ENCODE results near the gene CDX1. TPM values are rescaled to one million over a fixed set of nuclear protein-coding genes. Genes with fewer than 3 reads are reported as not detected.
A peak's percentile ranks its signal among the peaks of the same experiment; 100 is the strongest.

Gene CDX1
- polyA plus RNA-seq, 3 donors, result not detected

GRCh38 chr5:150159031-150159430 is 7.5 kb upstream of the CDX1 start:
- Histone ChIP-seq H3K27me3 (ENCODE audit: control insufficient read depth in 2 of 2, insufficient read depth in 2 of 2, low read length in 2 of 2) (peaks cover 0 to 18% of the 10 kb centered on the region in 2 donors), H3K79me2 (ENCODE audit: insufficient read depth, low read length) (no peaks in the 10 kb centered on the region), H3K27ac (ENCODE audit: low read depth in 1 of 2, low read length in 2 of 2) (no peak overlapping the region), H2AFZ (ENCODE audit: insufficient read depth, low read depth, low read length, poor library complexity, severe bottlenecking) (no peak overlapping the region), H3K4me2 (replicated peaks; ENCODE audit: extremely low read depth, low read length, poor library complexity, severe bottlenecking) (no peak overlapping the region), H3K4me1 (ENCODE audit: control insufficient read depth in 1 of 2, insufficient read depth in 2 of 2, low read length in 2 of 2) (peaks cover 8 to 11% of the 10 kb centered on the region in 2 donors), H4K20me1 (ENCODE audit: insufficient read depth, low read length) (no peaks in the 10 kb centered on the region), H3K36me3 (replicated peaks in 1 of 2; ENCODE audit: control insufficient read depth in 1 of 2, insufficient read depth in 2 of 2, low read length in 2 of 2) (no peaks in the 10 kb centered on the region), H3K9ac (ENCODE audit: insufficient read depth, low read length, poor library complexity, severe bottlenecking) (no peak overlapping the region), H3K4me3 (replicated peaks in 1 of 3; ENCODE audit: low read depth in 2 of 3, low read length in 3 of 3) (no peak overlapping the region), H3K9me3 (replicated peaks in 1 of 2; ENCODE audit: control insufficient read depth in 1 of 2, insufficient read depth in 1 of 2, low read length in 2 of 2) (no peaks in the 10 kb centered on the region)
- Mint-ChIP-seq H3K36me3 (peaks cover 0 to 3% of the 10 kb centered on the region in 2 donors), H3K27me3 (ENCODE audit: low read depth in 3 of 3) (peaks cover 23 to 30% (median 26%) of the 10 kb centered on the region in 3 donors), H3K4me3 (no peak overlapping the region), H3K9me3 (peaks cover 0 to 2% (median 0%) of the 10 kb centered on the region in 7 donors), H3K27ac (peak overlapping the region in 1 of 7 donors; percentile 72), H3K4me1 (peaks cover 19% of the 10 kb centered on the region)
- no CpG with 5 or more reads among the region's 6 CpGs for WGBS (ENCODE audit: insufficient coverage)
- no peak for DNase-seq
- no peak for TF ChIP-seq CTCF (IDR thresholded peaks at IDR 0.05)
- intact Hi-C loops (cut with micrococcal nuclease), result no loop called here

- H3K27me3 Mint-ChIP-seq (ENCODE audit: low read depth in 3 of 3), result peaks cover 25 to 32% (median 30%) of the 10 kb centered on the region in 3 donors
- Histone ChIP-seq H3K9ac (ENCODE audit: insufficient read depth, low read length, poor library complexity, severe bottlenecking) (no peak overlapping the region), H3K36me3 (replicated peaks in 1 of 2; ENCODE audit: control insufficient read depth in 1 of 2, insufficient read depth in 2 of 2, low read length in 2 of 2) (no peaks in the 10 kb centered on the region), H2AFZ (ENCODE audit: insufficient read depth, low read depth, low read length, poor library complexity, severe bottlenecking) (no peak overlapping the region), H3K27me3 (ENCODE audit: control insufficient read depth in 2 of 2, insufficient read depth in 2 of 2, low read length in 2 of 2) (peaks cover 0 to 18% of the 10 kb centered on the region in 2 donors), H3K27ac (ENCODE audit: low read depth in 1 of 2, low read length in 2 of 2) (no peak overlapping the region), H3K79me2 (ENCODE audit: insufficient read depth, low read length) (no peaks in the 10 kb centered on the region), H4K20me1 (ENCODE audit: insufficient read depth, low read length) (no peaks in the 10 kb centered on the region), H3K4me3 (replicated peaks in 1 of 3; ENCODE audit: low read depth in 2 of 3, low read length in 3 of 3) (no peak overlapping the region), H3K9me3 (replicated peaks in 1 of 2; ENCODE audit: control insufficient read depth in 1 of 2, insufficient read depth in 1 of 2, low read length in 2 of 2) (no peaks in the 10 kb centered on the region), H3K4me1 (ENCODE audit: control insufficient read depth in 1 of 2, insufficient read depth in 2 of 2, low read length in 2 of 2) (peaks cover 8 to 11% of the 10 kb centered on the region in 2 donors), H3K4me2 (replicated peaks; ENCODE audit: extremely low read depth, low read length, poor library complexity, severe bottlenecking) (no peak overlapping the region)
- peak in 2 of 3 donors; percentile 53 to 72 for DNase-seq
- H3K27ac Mint-ChIP-seq, result peak overlapping the region in 1 of 7 donors; percentile 69
- TF ChIP-seq CTCF (IDR thresholded peaks at IDR 0.05), result no peak
- intact Hi-C loops (cut with micrococcal nuclease), result no loop called here
- no peak overlapping the region for H3K4me3 Mint-ChIP-seq
- peaks cover 0 to 3% of the 10 kb centered on the region in 2 donors for H3K36me3 Mint-ChIP-seq
- WGBS (ENCODE audit: insufficient coverage), result no CpG with 5 or more reads among the region's 9 CpGs
- H3K9me3 Mint-ChIP-seq, result peaks cover 0 to 1% (median 0%) of the 10 kb centered on the region in 7 donors
- peaks cover 18% of the 10 kb centered on the region for H3K4me1 Mint-ChIP-seq
These were observed 6.8 kb upstream of the CDX1 start for GRCh38 chr5:150159741-150160179.
